NT2/D1 (cell line): ENCODE data around the gene TBATA.

ENCODE experiments used
- SUZ12 ChIP-seq: IDR thresholded peaks from 2 replicates; pipeline ENCODE4 v1.6.1; 2011; ENCODE audit not compliant: insufficient read length, insufficient read depth; ENCODE audit errors: extremely low read depth
- YY1 ChIP-seq: IDR thresholded peaks from 2 replicates; pipeline ENCODE4 v1.6.1; 2011; ENCODE audit not compliant: insufficient read length, insufficient read depth
- ZNF274 ChIP-seq: IDR thresholded peaks from 2 replicates; pipeline ENCODE4 v1.6.1; 2011; ENCODE audit warnings: mild to moderate bottlenecking, low read depth, low read length

DNA sequence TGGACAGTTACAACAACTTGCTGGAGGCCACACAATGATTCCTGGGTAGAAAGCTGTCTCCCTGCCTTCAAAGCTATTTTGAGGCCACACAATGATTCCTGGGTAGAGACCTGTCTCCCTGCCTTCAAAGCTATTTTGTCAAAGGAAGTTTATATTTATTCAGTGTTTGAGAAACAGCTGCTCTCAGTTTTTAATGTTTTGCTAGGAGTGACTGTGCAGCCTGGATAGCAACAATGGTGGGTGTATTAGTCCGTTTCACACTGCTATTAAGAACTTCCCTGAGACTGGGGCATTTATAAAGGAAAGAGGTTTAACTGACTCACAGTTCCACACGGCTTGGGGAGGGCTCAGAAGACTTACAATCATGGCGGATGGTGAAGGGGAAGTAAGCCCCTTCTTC, 26.7 kb upstream of the TBATA start:
- TF ChIP-seq YY1 (no peak), ZNF274 (no peak), SUZ12 (no peak)
